GM23338 (cell line): ENCODE measurements around the gene MSRB1. TPM values are rescaled to one million over a fixed set of nuclear protein-coding genes. Genes with fewer than 3 reads are reported as not detected.

ENCODE experiments used
- ATAC-seq: fragments of 200-7000 bp; cut with Tn5 transposase; 3 replicates; pipeline ENCODE4 v1.9.1; 2020
- DNase-seq: peaks from one replicate; pipeline ENCODE4 v3.0.0-alpha.2; 2015; ENCODE audit warnings: low spot score
- H2AFZ ChIP-seq: fragments of 200-600 bp; sonication (generic); 2 replicates; pipeline ENCODE4 v1.8.0; 2016; ENCODE audit warnings: antibody characterized with exemption, mild to moderate bottlenecking, moderate library complexity
- H3F3A ChIP-seq: fragments of 200-600 bp; sonication (generic); replicated peaks from 2 replicates; pipeline ENCODE4 v1.8.0; 2017; ENCODE audit warnings: antibody characterized with exemption, mixed run types, low read depth
- H3K27ac ChIP-seq: fragments of 200-600 bp; sonication (generic); 2 replicates; pipeline ENCODE4 v1.6.1; 2016; ENCODE audit warnings: low read depth
- H3K27me3 ChIP-seq: fragments of 200-600 bp; sonication (generic); 2 replicates; pipeline ENCODE4 v1.8.0; 2016; ENCODE audit warnings: mild to moderate bottlenecking, mixed run types, moderate library complexity; ENCODE audit not compliant: insufficient read depth
- H3K36me3 ChIP-seq: fragments of 200-600 bp; sonication (generic); 2 replicates; pipeline ENCODE4 v1.8.0; 2016; ENCODE audit warnings: mild to moderate bottlenecking; ENCODE audit not compliant: insufficient read depth
- H3K4me1 ChIP-seq: fragments of 200-600 bp; sonication (generic); 2 replicates; pipeline ENCODE4 v1.8.0; 2016; ENCODE audit warnings: mild to moderate bottlenecking, moderate library complexity; ENCODE audit not compliant: insufficient read depth
- H3K4me2 ChIP-seq: fragments of 200-600 bp; sonication (generic); 2 replicates; pipeline ENCODE4 v1.7.1; 2017; ENCODE audit warnings: mixed run types
- H3K4me3 ChIP-seq: fragments of 200-600 bp; sonication (generic); 2 replicates; pipeline ENCODE4 v1.6.1; 2016; ENCODE audit warnings: mixed run types
- H3K79me2 ChIP-seq: fragments of 200-600 bp; sonication (generic); replicated peaks from 2 replicates; pipeline ENCODE4 v1.8.0; 2017; ENCODE audit warnings: mild to moderate bottlenecking; ENCODE audit not compliant: insufficient read depth
- H3K9me2 ChIP-seq: fragments of 200-600 bp; sonication (generic); 2 replicates; pipeline ENCODE4 v1.8.0; 2017; ENCODE audit not compliant: insufficient read depth
- H4K20me1 ChIP-seq: fragments of 200-600 bp; sonication (generic); replicated peaks from 2 replicates; pipeline ENCODE4 v1.8.0; 2017; ENCODE audit warnings: mild to moderate bottlenecking; ENCODE audit not compliant: insufficient read depth
- H3K27ac Mint-ChIP-seq: 2 replicates; pipeline ENCODE4 v1.8.0; 2020; ENCODE audit warnings: inconsistent platforms, mild to moderate bottlenecking, moderate library complexity, mixed read lengths
- H3K27me3 Mint-ChIP-seq: 3 replicates; pipeline ENCODE4 v1.8.0; 2022; ENCODE audit warnings: low read depth, mild to moderate bottlenecking, moderate library complexity, mixed read lengths, inconsistent platforms; ENCODE audit not compliant: insufficient read depth, poor library complexity
- H3K36me3 Mint-ChIP-seq: 3 replicates; pipeline ENCODE4 v1.8.0; 2021; ENCODE audit warnings: low read depth, mild to moderate bottlenecking, inconsistent platforms, moderate library complexity, mixed read lengths
- H3K4me1 Mint-ChIP-seq: 3 replicates; pipeline ENCODE4 v1.8.0; 2020; ENCODE audit warnings: mild to moderate bottlenecking, inconsistent platforms, mixed read lengths
- H3K4me3 Mint-ChIP-seq: 3 replicates; pipeline ENCODE4 v1.8.0; 2021; ENCODE audit warnings: moderate library complexity, mild to moderate bottlenecking, inconsistent platforms, mixed read lengths
- H3K9me3 Mint-ChIP-seq: 3 replicates; pipeline ENCODE4 v1.8.0; 2020; ENCODE audit warnings: moderate library complexity, mild to moderate bottlenecking, inconsistent platforms, mixed read lengths
- CREB1 ChIP-seq: fragments of 250-450 bp; sonication (Bioruptor Pico); IDR thresholded peaks from 2 replicates; pipeline ENCODE4 v1.5.0; 2020; ENCODE audit warnings: low read depth, mild to moderate bottlenecking, moderate library complexity
- EZH2 ChIP-seq: fragments of 200-600 bp; sonication (generic); IDR thresholded peaks from one replicate; pipeline ENCODE4 v1.8.0; 2017; ENCODE audit warnings: antibody characterized with exemption, mild to moderate bottlenecking, low read depth; ENCODE audit not compliant: unreplicated experiment
- POLR2AphosphoS5 ChIP-seq: IDR thresholded peaks from 2 replicates; pipeline ENCODE4 v1.6.1; 2016; ENCODE audit warnings: antibody characterized with exemption, low read depth
- ZNF331 ChIP-seq: fragments of 250-450 bp; sonication (Bioruptor Pico); IDR thresholded peaks from 2 replicates; pipeline ENCODE4 v1.5.0; 2020; ENCODE audit warnings: low read depth, mild to moderate bottlenecking, moderate library complexity
- polyA plus RNA-seq: library from polyadenylated mRNA; unstranded; fragments of >200 nt; fragmentation: Nextera tagmentation; extraction: Ambion mirVana; gene quantifications from 2 replicates; pipeline ENCODE4 v1.2.1, GENCODE V29; 2016
- total RNA-seq: library from RNA; depleted of rRNA; stranded (reverse); fragments of >200 nt; shearing (Covaris generic); gene quantifications from 2 replicates; pipeline ENCODE4 v1.2.3, GENCODE V29; 2014
- TF ChIP-seq, protein P1 (sequence below), 2 experiments: fragments of 200-600 bp in 1 of 2; sonication (generic) in 1 of 2; conservative IDR thresholded peaks; 2 replicates each; pipeline versions ENCODE4 v1.5.1 to v1.6.1; 2016 to 2017; ENCODE audit warnings: antibody characterized with exemption in 2 of 2, low read depth in 2 of 2, mild to moderate bottlenecking in 2 of 2, moderate library complexity in 1 of 2
- TF ChIP-seq, protein P2 (sequence below): fragments of 250-450 bp; sonication (Bioruptor Pico); IDR thresholded peaks from 2 replicates; pipeline ENCODE4 v1.5.0; 2020; ENCODE audit warnings: mild to moderate bottlenecking, moderate library complexity
- TF ChIP-seq, protein P3 (sequence below): IDR thresholded peaks from 2 replicates; pipeline ENCODE4 v1.6.1; 2016; ENCODE audit warnings: antibody characterized with exemption

MSRB1 gene
- total and polyA plus RNA-seq, 2 experiments from 2014 or later, result 30.4 to 31.3 TPM

DNA sequence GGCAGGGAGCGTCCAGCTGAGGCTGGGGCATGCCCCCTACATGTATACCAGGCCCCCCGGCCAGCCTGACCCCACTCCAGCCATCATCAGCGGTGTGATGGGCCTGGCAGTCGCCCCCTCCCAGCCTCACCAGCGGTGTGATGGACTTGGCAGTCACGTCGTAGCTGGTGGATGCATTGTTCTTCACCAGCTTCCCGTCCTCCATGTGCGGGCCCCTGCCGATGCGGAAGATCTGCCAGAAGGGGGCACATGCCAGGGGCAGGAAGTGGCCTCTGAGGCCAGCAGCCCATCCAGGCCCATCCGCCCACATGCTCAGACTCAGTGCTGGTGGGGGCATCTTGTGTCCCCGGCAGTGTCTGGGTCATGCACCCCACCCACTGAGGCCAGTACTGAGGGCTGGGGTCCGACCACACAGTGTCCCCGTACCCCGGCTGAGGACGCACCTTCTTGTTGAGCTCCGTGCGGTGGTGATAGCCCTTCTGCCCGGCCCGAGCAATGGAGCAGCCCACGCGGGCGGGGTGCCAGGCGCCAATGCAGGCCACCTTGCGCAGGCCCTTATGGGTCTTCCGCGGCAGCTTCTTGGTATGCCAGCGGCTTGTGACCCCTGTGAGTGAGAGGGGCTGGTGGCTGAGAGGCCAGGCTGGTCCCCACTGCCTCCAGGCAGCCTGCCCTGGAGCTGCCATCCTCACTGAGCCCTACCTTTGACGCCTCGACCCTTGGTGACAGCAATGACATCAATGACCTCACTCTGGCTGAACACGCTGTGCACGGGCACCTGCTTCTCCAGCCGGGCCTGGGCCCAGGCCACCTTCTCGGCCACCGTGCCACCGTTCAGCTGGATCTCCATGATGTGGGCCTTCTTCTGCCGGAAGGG, 3.7 kb upstream of the MSRB1 start:
- Histone ChIP-seq H2AFZ (no peak overlapping the region), H3K79me2 (no peaks in the 10 kb centered on the region), H3K4me2 (no peak overlapping the region), H3K27ac (no peak overlapping the region), H3K4me3 (no peak overlapping the region), H3K27me3 (no peaks in the 10 kb centered on the region), H3K4me1 (peaks cover 13% of the 10 kb centered on the region; the same call in 1 of the 2 replicates), H3F3A (0 out of 2 replicates have a peak, but pooled peaks cover 4% of the 10 kb centered on the region), H4K20me1 (no peaks in the 10 kb centered on the region; the same call in 1 of the 2 replicates), H3K36me3 (no peaks in the 10 kb centered on the region), H3K9me2 (no peaks in the 10 kb centered on the region)
- Mint-ChIP-seq H3K27ac (no peak overlapping the region), H3K9me3 (no peaks in the 10 kb centered on the region), H3K4me1 (peaks cover 14% of the 10 kb centered on the region), H3K27me3 (peaks cover 12% of the 10 kb centered on the region), H3K4me3 (no peak overlapping the region), H3K36me3 (no peaks in the 10 kb centered on the region; the same call in 2 of the 3 replicates)
- ATAC-seq (no peak; the same call in 2 of the 3 replicates), DNase-seq (peak; percentile 49)
- TF ChIP-seq, protein P1, sequence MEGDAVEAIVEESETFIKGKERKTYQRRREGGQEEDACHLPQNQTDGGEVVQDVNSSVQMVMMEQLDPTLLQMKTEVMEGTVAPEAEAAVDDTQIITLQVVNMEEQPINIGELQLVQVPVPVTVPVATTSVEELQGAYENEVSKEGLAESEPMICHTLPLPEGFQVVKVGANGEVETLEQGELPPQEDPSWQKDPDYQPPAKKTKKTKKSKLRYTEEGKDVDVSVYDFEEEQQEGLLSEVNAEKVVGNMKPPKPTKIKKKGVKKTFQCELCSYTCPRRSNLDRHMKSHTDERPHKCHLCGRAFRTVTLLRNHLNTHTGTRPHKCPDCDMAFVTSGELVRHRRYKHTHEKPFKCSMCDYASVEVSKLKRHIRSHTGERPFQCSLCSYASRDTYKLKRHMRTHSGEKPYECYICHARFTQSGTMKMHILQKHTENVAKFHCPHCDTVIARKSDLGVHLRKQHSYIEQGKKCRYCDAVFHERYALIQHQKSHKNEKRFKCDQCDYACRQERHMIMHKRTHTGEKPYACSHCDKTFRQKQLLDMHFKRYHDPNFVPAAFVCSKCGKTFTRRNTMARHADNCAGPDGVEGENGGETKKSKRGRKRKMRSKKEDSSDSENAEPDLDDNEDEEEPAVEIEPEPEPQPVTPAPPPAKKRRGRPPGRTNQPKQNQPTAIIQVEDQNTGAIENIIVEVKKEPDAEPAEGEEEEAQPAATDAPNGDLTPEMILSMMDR (conservative IDR thresholded peaks at IDR 0.05; ENCODE audit: low read depth in 2 of 2), result peak; percentile 18 to 46; a peak in 2 of 4 replicates
- TF ChIP-seq EZH2, result no peak

DNA sequence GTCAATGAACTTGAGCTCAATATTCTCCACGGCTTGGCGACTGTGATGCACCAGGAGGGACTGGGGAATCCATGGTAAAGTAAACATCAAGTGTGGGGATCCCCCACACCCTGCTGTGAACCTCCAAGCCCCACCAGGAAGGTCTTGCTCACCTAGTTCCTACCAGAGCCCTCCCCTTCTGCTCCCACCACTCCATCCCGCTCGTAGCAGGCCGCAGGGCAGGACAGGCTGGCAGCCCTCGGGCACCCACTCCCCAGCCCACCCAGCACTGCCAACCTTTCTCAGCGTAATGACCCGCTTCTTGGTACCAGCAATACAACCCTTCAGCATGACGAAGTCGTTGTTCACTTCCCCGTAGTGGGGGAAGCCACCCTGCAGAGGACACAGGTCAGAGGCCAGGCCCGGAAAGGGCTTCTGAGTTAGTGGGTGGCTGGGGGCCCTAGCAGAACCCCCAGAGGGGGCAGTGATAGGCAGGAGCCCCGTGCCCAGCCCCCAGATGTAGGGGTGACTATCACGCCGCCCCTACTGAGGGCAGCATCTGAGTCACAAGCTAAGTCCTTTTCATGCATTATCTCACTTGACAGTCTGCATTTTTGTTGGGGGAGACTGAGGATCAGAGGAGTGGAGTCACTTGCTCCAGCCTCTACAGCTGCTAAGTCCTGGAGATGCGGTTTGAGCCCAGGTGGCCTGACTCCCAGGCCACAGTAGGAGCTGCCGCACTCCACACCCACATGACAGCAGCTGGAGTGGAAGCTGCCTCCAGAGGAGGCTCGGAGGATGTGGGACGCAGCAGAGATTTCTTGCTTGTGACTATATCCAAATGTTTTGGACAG, 2.8 kb upstream of the MSRB1 start:
- Histone ChIP-seq H4K20me1 (no peaks in the 10 kb centered on the region; the same call in 1 of the 2 replicates), H3K4me2 (no peak overlapping the region), H3K79me2 (no peaks in the 10 kb centered on the region), H3F3A (0 out of 2 replicates have a peak, but pooled peaks cover 8% of the 10 kb centered on the region), H3K36me3 (no peaks in the 10 kb centered on the region), H2AFZ (no peak overlapping the region), H3K9me2 (no peaks in the 10 kb centered on the region), H3K4me3 (no peak overlapping the region), H3K4me1 (peaks cover 15% of the 10 kb centered on the region; the same call in 1 of the 2 replicates), H3K27ac (no peak overlapping the region), H3K27me3 (no peaks in the 10 kb centered on the region)
- Mint-ChIP-seq H3K4me1 (peaks cover 20% of the 10 kb centered on the region), H3K4me3 (no peak overlapping the region), H3K9me3 (no peaks in the 10 kb centered on the region), H3K36me3 (no peaks in the 10 kb centered on the region; the same call in 2 of the 3 replicates), H3K27ac (no peak overlapping the region), H3K27me3 (peaks cover 14% of the 10 kb centered on the region)
- no peak for DNase-seq
- no peak for ATAC-seq
- no peak for TF ChIP-seq CREB1 (CRISPR knock-in tag)
- TF ChIP-seq, protein P2, sequence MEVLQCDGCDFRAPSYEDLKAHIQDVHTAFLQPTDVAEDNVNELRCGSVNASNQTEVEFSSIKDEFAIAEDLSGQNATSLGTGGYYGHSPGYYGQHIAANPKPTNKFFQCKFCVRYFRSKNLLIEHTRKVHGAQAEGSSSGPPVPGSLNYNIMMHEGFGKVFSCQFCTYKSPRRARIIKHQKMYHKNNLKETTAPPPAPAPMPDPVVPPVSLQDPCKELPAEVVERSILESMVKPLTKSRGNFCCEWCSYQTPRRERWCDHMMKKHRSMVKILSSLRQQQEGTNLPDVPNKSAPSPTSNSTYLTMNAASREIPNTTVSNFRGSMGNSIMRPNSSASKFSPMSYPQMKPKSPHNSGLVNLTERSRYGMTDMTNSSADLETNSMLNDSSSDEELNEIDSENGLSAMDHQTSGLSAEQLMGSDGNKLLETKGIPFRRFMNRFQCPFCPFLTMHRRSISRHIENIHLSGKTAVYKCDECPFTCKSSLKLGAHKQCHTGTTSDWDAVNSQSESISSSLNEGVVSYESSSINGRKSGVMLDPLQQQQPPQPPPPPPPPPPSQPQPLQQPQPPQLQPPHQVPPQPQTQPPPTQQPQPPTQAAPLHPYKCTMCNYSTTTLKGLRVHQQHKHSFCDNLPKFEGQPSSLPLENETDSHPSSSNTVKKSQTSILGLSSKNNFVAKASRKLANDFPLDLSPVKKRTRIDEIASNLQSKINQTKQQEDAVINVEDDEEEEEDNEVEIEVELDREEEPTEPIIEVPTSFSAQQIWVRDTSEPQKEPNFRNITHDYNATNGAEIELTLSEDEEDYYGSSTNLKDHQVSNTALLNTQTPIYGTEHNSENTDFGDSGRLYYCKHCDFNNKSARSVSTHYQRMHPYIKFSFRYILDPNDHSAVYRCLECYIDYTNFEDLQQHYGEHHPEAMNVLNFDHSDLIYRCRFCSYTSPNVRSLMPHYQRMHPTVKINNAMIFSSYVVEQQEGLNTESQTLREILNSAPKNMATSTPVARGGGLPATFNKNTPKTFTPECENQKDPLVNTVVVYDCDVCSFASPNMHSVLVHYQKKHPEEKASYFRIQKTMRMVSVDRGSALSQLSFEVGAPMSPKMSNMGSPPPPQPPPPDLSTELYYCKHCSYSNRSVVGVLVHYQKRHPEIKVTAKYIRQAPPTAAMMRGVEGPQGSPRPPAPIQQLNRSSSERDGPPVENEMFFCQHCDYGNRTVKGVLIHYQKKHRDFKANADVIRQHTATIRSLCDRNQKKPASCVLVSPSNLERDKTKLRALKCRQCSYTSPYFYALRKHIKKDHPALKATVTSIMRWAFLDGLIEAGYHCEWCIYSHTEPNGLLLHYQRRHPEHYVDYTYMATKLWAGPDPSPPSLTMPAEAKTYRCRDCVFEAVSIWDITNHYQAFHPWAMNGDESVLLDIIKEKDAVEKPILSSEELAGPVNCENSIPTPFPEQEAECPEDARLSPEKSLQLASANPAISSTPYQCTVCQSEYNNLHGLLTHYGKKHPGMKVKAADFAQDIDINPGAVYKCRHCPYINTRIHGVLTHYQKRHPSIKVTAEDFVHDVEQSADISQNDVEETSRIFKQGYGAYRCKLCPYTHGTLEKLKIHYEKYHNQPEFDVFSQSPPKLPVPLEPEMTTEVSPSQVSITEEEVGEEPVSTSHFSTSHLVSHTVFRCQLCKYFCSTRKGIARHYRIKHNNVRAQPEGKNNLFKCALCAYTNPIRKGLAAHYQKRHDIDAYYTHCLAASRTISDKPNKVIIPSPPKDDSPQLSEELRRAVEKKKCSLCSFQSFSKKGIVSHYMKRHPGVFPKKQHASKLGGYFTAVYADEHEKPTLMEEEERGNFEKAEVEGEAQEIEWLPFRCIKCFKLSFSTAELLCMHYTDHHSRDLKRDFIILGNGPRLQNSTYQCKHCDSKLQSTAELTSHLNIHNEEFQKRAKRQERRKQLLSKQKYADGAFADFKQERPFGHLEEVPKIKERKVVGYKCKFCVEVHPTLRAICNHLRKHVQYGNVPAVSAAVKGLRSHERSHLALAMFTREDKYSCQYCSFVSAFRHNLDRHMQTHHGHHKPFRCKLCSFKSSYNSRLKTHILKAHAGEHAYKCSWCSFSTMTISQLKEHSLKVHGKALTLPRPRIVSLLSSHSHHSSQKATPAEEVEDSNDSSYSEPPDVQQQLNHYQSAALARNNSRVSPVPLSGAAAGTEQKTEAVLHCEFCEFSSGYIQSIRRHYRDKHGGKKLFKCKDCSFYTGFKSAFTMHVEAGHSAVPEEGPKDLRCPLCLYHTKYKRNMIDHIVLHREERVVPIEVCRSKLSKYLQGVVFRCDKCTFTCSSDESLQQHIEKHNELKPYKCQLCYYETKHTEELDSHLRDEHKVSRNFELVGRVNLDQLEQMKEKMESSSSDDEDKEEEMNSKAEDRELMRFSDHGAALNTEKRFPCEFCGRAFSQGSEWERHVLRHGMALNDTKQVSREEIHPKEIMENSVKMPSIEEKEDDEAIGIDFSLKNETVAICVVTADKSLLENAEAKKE, result no peak
- no peak for TF ChIP-seq POLR2AphosphoS5
- TF ChIP-seq ZNF331 (CRISPR knock-in tag), result no peak
- TF ChIP-seq, protein P3, sequence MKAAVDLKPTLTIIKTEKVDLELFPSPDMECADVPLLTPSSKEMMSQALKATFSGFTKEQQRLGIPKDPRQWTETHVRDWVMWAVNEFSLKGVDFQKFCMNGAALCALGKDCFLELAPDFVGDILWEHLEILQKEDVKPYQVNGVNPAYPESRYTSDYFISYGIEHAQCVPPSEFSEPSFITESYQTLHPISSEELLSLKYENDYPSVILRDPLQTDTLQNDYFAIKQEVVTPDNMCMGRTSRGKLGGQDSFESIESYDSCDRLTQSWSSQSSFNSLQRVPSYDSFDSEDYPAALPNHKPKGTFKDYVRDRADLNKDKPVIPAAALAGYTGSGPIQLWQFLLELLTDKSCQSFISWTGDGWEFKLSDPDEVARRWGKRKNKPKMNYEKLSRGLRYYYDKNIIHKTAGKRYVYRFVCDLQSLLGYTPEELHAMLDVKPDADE, result no peak
